ENCODE results near the gene ABCC6. TPM values are rescaled to one million over a fixed set of nuclear protein-coding genes. Genes with fewer than 3 reads are reported as not detected.

The ABCC6 gene
- total and polyA plus RNA-seq, 2 of the 4 experiments (the other 2 are of a cell fraction), result 0.36 to 1.3 TPM

- no peak overlapping the region for H2AK5ac ChIP-seq (ENCODE audit: low read depth, low read length)
- H3K14ac ChIP-seq (replicated peaks; ENCODE audit: low read depth, low read length), result no peak overlapping the region
- BruUV-seq (replicated peaks), result no TSS peak
- DNase-seq, result no peak
- no peak overlapping the region for H3K4me2 ChIP-seq (ENCODE audit: low read depth, low read length)
- ATAC-seq (ENCODE audit: low read depth), result no peak
- ChIA-PET POLR2A (ENCODE audit: unreplicated experiment) (no interaction called here), CTCF (no interaction called here)
- H3K27ac ChIP-seq (ENCODE audit: insufficient read depth, low read length), result no peak overlapping the region
- no CpG with 5 or more reads among the region's 3 CpGs for WGBS, 2 experiments (ENCODE audit: extremely low coverage in 2 of 2, insufficient read length in 1 of 2)
- H2BK5ac ChIP-seq (ENCODE audit: low read depth, low read length, poor library complexity, severe bottlenecking), result no peak overlapping the region
- H3K4ac ChIP-seq (ENCODE audit: low read depth, low read length), result no peak overlapping the region
- peaks cover 2% of the 10 kb centered on the region for H3K4me1 ChIP-seq (ENCODE audit: control insufficient read depth, insufficient read depth, low read length)
- no peaks in the 10 kb centered on the region for H3K9me1 ChIP-seq (ENCODE audit: insufficient read depth, low read length)
- peaks cover 2% of the 10 kb centered on the region; the same call in 1 of the 2 replicates for H3K36me3 ChIP-seq (ENCODE audit: control insufficient read depth, insufficient read depth, low read length)
- no peaks in the 10 kb centered on the region for H3K79me1 ChIP-seq (ENCODE audit: low read depth in 1 of 2, low read length in 2 of 2)
- no peak overlapping the region for H3K23ac ChIP-seq (ENCODE audit: low read depth, low read length)
- H2AK9ac ChIP-seq (replicated peaks; ENCODE audit: low read depth, low read length, poor library complexity), result no peak overlapping the region
- no peak overlapping the region for H2BK20ac ChIP-seq (ENCODE audit: low read depth, low read length)
- H2AFZ ChIP-seq (replicated peaks; ENCODE audit: low read length, poor library complexity), result no peak overlapping the region
- intact Hi-C loops (cut with micrococcal nuclease), result loop anchor here (5.0 to 10.0 kb wide), 3 partner anchors 491 to 769 kb away; no protein-coding TSS in a partner anchor
- no peak overlapping the region for H4K5ac ChIP-seq (ENCODE audit: low read depth, low read length)
- H3K9ac ChIP-seq (ENCODE audit: low read depth, low read length), result no peak overlapping the region
- in situ Hi-C loops (cut with MboI; ENCODE audit: low sequenced_read_pairs), result loop anchor here (10.0 kb wide), 1 partner anchor 431 kb away; no protein-coding TSS in a partner anchor
- dilution Hi-C loops (cut with HindIII; ENCODE audit: low sequenced_read_pairs, unreplicated experiment), result no loop called here
- no peaks in the 10 kb centered on the region for H3K9me3 ChIP-seq (ENCODE audit: control insufficient read depth, insufficient read depth, low read length)
- H2BK120ac ChIP-seq (ENCODE audit: low read depth, low read length), result no peak overlapping the region
- no peak overlapping the region for H3K56ac ChIP-seq (ENCODE audit: extremely low read depth, insufficient read depth, low read length)
- H2BK15ac ChIP-seq (ENCODE audit: low read depth, low read length), result no peak overlapping the region
- TF ChIP-seq RFX5 (IDR thresholded peaks at IDR 0.05; ENCODE audit: low read depth, low read length) (no peak), CHD1 (IDR thresholded peaks at IDR 0.05; ENCODE audit: low read depth, low read length) (no peak), RAD21 (IDR thresholded peaks at IDR 0.05; ENCODE audit: low read length) (no peak), BHLHE40 (IDR thresholded peaks at IDR 0.05; ENCODE audit: low read depth, low read length) (no peak), RCOR1 (IDR thresholded peaks at IDR 0.05; ENCODE audit: insufficient replicate concordance, low read length) (no peak)
- TF ChIP-seq, protein P1, sequence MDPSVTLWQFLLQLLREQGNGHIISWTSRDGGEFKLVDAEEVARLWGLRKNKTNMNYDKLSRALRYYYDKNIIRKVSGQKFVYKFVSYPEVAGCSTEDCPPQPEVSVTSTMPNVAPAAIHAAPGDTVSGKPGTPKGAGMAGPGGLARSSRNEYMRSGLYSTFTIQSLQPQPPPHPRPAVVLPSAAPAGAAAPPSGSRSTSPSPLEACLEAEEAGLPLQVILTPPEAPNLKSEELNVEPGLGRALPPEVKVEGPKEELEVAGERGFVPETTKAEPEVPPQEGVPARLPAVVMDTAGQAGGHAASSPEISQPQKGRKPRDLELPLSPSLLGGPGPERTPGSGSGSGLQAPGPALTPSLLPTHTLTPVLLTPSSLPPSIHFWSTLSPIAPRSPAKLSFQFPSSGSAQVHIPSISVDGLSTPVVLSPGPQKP (IDR thresholded peaks at IDR 0.05; ENCODE audit: borderline replicate concordance, low read depth, low read length), result no peak
- peaks cover 7% of the 10 kb centered on the region; the same call in 1 of the 2 replicates for H3K27me3 ChIP-seq (ENCODE audit: control insufficient read depth, insufficient read depth, low read length)
- H3K18ac ChIP-seq (ENCODE audit: low read depth, low read length), result no peak overlapping the region
- peaks cover 3% of the 10 kb centered on the region; the same call in 1 of the 2 replicates for H4K20me1 ChIP-seq (ENCODE audit: insufficient read depth, low read length)
- no peak overlapping the region for H4K8ac ChIP-seq (ENCODE audit: low read depth in 2 of 2, low read length in 2 of 2)
- no peak overlapping the region for H4K91ac ChIP-seq (ENCODE audit: insufficient read depth, low read depth, low read length)
- H3K4me3 ChIP-seq (ENCODE audit: insufficient read depth, low read depth, low read length), result no peak overlapping the region
Observed at GRCh38 chr16:16196099-16196498, 27.2 kb downstream of the ABCC6 start.

Data from IMR-90 (cell line).